ENCODE results near the gene PRRX2.

PRRX2 gene

GRCh38 chr9:129676975-129677374, 11.5 kb downstream of the PRRX2 start:
- DNase-seq (ENCODE audit: extremely low read depth in 1 of 2, low read depth in 1 of 2), result no peak

GRCh38 chr9:129677456-129677855, 12.0 kb downstream of the PRRX2 start:
- no peak for DNase-seq (ENCODE audit: extremely low read depth in 1 of 2, low read depth in 1 of 2)

- no peak for DNase-seq (ENCODE audit: extremely low read depth in 1 of 2, low read depth in 1 of 2)
These were observed 13.4 kb downstream of the PRRX2 start for GRCh38 chr9:129678844-129679243.

- DNase-seq (ENCODE audit: extremely low read depth in 1 of 2, low read depth in 1 of 2), result no peak
These were observed 14.1 kb downstream of the PRRX2 start for GRCh38 chr9:129679537-129679936.

GRCh38 chr9:129681924-129682323, 16.5 kb downstream of the PRRX2 start:
- no peak for DNase-seq (ENCODE audit: extremely low read depth in 1 of 2, low read depth in 1 of 2)

DNA sequence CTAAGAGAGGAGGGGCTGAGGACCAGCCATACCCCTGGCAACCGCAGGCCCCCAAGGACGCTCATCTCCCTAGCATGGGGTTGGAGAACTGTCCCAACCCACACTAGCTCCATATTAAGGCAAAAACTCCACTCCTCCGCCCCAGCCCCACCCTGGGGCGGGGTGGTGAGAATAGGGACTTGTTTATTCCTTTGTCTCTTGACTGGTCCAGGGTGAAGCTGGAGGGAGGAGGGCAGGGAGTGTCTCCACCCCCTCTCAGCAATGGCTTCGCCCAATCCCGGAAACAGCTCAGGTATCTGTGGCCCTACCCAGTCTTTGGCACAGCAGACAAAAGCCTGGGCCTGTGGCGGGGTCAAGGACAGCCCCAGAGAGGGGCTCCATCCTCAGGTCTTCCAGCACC, 16.9 kb downstream of the PRRX2 start:
- DNase-seq (ENCODE audit: extremely low read depth in 1 of 2, low read depth in 1 of 2), result no peak

GRCh38 chr9:129685220-129685932, 19.9 kb downstream of the PRRX2 start:
- DNase-seq (ENCODE audit: extremely low read depth in 1 of 2, low read depth in 1 of 2), result no peak

- no peak for DNase-seq (ENCODE audit: extremely low read depth in 1 of 2, low read depth in 1 of 2)
These were observed 20.4 kb downstream of the PRRX2 start for GRCh38 chr9:129685933-129686259.

DNA sequence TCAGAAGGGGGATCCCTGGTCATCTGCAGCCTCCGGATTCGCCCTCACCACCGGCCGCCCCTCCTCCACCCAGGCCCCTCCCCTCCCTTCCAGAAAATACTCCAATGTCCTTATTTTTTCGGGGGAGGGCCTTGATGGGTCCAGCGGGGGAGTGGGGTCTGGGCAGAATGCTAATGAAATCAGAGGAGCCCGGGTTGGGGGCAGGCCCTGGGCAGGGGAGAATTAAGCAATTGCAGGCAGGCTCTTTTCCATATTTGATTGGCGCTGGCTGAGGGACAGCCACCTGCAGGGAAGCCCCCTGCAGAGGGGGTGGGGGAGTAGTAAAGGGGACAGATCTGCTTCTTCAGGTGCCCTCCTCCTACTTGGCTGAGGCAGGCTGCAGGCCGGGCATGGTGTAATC, 21.3 kb downstream of the PRRX2 start:
- DNase-seq (ENCODE audit: extremely low read depth in 1 of 2, low read depth in 1 of 2), result no peak

GRCh38 chr9:129687391-129687790, 21.9 kb downstream of the PRRX2 start:
- DNase-seq (ENCODE audit: extremely low read depth in 1 of 2, low read depth in 1 of 2), result no peak

GRCh38 chr9:129688285-129689043, 23.0 kb downstream of the PRRX2 start:
- no peak for DNase-seq (ENCODE audit: extremely low read depth in 1 of 2, low read depth in 1 of 2)

DNA sequence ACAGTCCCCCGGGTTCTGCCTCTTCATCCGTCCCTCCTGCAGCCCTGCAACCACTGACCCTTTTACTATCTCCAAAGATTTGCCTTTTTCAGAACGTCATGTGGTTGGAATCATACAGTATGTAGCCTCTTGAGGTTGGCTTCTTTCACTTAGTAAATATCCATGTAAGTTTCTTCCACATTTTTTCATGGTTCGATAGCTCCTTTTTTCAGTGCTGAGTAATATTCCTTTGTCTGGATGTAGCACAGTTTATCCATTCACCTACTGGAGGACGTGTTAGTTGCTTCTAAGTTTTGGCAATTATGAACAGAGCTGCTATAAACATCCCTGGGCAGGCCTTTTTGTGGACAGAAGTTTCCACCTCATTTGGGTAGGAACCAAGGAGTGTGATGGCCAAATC, 27.1 kb downstream of the PRRX2 start:
- no peak for DNase-seq (ENCODE audit: extremely low read depth in 1 of 2, low read depth in 1 of 2)

DNA sequence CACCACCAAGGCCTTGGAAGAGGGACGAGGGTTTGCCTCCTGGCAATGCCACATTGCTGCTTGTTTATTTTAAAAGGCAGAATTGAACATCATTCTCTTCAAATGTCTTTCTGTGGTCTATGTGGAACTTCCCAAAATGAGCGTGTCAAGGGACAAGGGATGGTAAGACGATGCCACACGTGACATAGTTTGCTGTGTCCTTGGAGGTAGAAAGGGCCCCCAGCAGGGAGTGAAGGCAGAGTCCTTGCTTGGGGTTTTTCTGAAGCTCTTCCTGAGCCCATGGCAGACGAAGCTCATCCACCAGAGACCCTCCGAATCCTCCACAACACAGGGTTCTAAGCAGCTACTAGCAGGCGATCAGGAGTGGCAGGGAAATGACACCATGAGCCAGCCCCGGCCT, 28.3 kb downstream of the PRRX2 start:
- DNase-seq (ENCODE audit: extremely low read depth in 1 of 2, low read depth in 1 of 2), result no peak

DNA sequence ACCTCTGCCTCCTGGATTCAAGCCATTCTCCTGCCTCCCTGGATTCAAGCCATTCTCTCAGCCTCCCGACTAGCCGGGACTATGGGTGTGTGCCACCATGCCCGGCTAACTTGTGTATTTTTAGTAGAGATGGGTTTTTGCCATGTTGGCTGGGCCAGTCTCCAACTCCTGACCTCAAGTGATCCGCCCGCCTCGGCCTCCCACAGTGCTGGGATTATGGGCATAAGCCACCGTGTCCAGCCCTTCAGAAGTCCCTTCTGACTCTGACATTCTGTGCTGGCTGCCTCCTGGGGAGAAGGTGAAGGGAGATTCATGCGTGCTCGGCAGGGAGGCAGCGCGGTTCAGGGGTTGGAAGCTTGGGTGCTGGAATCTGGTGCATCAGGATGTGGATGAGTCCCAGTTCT, 28.8 kb downstream of the PRRX2 start:
- no peak for DNase-seq (ENCODE audit: extremely low read depth in 1 of 2, low read depth in 1 of 2)

GRCh38 chr9:129695870-129696269, 30.4 kb downstream of the PRRX2 start:
- DNase-seq (ENCODE audit: extremely low read depth in 1 of 2, low read depth in 1 of 2), result no peak

GRCh38 chr9:129696944-129697655, 31.7 kb downstream of the PRRX2 start:
- no peak for DNase-seq (ENCODE audit: extremely low read depth in 1 of 2, low read depth in 1 of 2)

- DNase-seq (ENCODE audit: extremely low read depth in 1 of 2, low read depth in 1 of 2), result peak; percentile 20 to 44
These were observed 32.3 kb downstream of the PRRX2 start for GRCh38 chr9:129697656-129698253.

GRCh38 chr9:129698254-129698757, 32.9 kb downstream of the PRRX2 start:
- DNase-seq (ENCODE audit: extremely low read depth in 1 of 2, low read depth in 1 of 2), result no peak

DNA sequence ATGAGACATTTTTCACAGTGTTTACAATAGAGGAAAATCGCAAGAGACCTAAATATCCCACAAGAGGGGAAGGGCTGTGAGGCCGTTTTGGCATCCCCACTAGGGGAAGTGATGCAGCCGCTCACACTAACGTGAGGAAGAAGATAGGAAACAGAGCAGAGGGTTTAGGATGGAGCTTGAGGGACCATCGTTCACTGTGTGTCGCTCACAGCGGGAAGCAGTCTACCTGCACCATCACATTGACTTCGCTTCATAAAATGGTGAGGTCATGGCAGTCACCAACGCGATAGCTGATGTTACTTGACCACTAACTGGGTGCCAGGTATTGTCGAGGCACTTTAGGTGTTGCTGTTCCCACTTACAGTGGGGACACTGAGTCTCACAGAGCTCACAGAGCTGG, 35.6 kb downstream of the PRRX2 start:
- no peak for DNase-seq (ENCODE audit: extremely low read depth in 1 of 2, low read depth in 1 of 2)

DNA sequence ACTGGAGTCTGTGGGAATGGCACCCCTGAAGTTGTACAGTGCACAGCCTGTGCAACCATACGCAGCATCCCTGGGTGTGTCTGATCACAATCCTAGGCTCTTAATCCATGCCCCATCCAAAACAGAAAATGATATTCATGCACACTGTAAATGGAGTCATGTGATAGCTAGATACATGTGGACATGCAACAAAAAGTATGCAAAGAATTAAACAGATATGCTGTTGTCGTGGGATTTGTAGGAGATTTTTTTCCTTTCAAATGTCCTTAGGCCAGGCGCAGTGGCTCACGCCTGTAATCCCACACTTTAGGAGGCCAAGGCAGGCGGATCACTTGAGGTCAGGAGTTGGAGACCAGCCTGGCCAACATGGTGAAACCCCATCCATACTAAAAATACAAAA, 36.1 kb downstream of the PRRX2 start:
- DNase-seq (ENCODE audit: extremely low read depth in 1 of 2, low read depth in 1 of 2), result no peak

All from stimulated activated CD8-positive, alpha-beta memory T cell treated with anti-CD3 and anti-CD28 coated beads, Interleukin-7, amount 100 ng/mL, for 48 hours (primary cell).